BJ (cell line): ENCODE measurements around the gene PLAAT4. TPM values are rescaled to one million over a fixed set of nuclear protein-coding genes. Genes with fewer than 3 reads are reported as not detected.
"Not testable (repeated sequence)": the region's sequence is repeated elsewhere in the genome, so short reads cannot be mapped to it uniquely, and the experiment has no call there.

ENCODE experiments used
- CTCF ChIA-PET: fragments of 350-600 bp; formaldehyde crosslinking; extraction: SDS; loops from one replicate; lab custom pipeline; 2021; ENCODE audit warnings: antibody characterized with exemption, inconsistent platforms; lab: Yijun Ruan, JAX
- POLR2A ChIA-PET: fragments of 300-600 bp; sonication (Branson Sonifier 250); formaldehyde crosslinking; extraction: SDS; loops from one replicate; lab custom pipeline; 2021; ENCODE audit warnings: antibody characterized with exemption; lab: Charles Lee
- DNase-seq: peaks from one replicate; pipeline ENCODE4 v3.0.0-alpha.2; 2011; ENCODE audit warnings: low read depth
- H3K27me3 ChIP-seq: 2 replicates; pipeline ENCODE4 v1.6.0; 2011; ENCODE audit warnings: low read length; ENCODE audit not compliant: control insufficient read depth, insufficient read depth
- H3K36me3 ChIP-seq: 2 replicates; pipeline ENCODE4 v1.5.1; 2011; ENCODE audit warnings: low read length; ENCODE audit not compliant: control insufficient read depth, insufficient read depth
- H3K4me3 ChIP-seq: 2 replicates; pipeline ENCODE4 v1.5.1; 2011; ENCODE audit warnings: low read depth, mild to moderate bottlenecking, control low read depth, low read length
- polyA plus RNA-seq: library from polyadenylated mRNA; depleted of rRNA; stranded (reverse); fragments of >200 nt; gene quantifications from 2 replicates; pipeline ENCODE4 v1.2.3, GENCODE V29; 2011
- TF ChIP-seq, protein P1 (sequence below): IDR thresholded peaks from 2 replicates; pipeline ENCODE4 v1.5.1; 2011; ENCODE audit warnings: low read depth, mild to moderate bottlenecking, control low read depth, inconsistent platforms, low read length, moderate library complexity; ENCODE audit not compliant: insufficient read depth

Gene PLAAT4
- polyA plus RNA-seq, 1 experiment: 7.1 TPM

DNA sequence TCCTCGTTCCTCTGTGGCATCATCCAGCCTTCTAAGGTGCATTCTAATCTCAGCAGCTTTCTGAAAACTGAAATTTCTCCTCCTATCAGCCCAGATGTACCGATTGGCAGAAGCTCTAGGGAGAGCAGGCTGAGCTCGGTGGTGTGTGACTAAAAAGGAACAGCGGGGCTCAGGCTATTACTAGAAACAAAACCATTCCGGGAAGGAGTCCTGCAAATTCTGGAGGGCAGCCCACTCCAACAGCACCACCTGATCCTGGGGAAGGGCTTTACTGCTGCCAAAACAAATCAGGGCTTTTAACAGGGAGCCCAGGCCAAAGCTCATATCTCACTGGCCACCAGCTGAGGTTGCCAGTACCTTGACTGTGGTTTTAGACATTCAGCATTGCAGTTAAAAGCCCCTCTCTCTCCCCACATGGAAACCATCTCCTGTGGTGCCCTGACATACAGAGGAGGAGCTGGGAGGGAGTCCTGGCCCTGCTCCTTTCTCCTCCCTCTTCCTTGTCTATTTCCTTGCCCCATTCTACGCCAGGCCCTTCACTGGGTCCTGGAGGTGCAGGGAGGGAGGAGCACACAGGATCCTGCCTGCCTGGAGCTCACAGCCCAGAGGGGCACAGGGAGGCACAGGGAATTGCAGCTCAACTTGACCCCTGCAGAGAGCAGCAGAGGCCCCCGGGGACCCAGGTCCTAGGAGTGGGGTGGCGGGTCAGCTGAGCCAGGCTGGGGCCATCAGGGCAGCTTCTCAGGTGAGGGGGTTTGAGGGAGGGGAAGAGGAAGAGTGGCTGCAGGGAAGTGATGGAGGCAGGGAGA, 889 bp downstream of the PLAAT4 start:
- no peak for DNase-seq
- TF ChIP-seq, protein P1, sequence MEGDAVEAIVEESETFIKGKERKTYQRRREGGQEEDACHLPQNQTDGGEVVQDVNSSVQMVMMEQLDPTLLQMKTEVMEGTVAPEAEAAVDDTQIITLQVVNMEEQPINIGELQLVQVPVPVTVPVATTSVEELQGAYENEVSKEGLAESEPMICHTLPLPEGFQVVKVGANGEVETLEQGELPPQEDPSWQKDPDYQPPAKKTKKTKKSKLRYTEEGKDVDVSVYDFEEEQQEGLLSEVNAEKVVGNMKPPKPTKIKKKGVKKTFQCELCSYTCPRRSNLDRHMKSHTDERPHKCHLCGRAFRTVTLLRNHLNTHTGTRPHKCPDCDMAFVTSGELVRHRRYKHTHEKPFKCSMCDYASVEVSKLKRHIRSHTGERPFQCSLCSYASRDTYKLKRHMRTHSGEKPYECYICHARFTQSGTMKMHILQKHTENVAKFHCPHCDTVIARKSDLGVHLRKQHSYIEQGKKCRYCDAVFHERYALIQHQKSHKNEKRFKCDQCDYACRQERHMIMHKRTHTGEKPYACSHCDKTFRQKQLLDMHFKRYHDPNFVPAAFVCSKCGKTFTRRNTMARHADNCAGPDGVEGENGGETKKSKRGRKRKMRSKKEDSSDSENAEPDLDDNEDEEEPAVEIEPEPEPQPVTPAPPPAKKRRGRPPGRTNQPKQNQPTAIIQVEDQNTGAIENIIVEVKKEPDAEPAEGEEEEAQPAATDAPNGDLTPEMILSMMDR: no peak
- POLR2A ChIA-PET: no interaction called here
- CTCF ChIA-PET: interaction anchor here (0.5 to 1.8 kb wide), 4 partner anchors 14 to 107 kb away, joined by 3 to 6 read pairs (median 4); partner anchors contain the start of gene PLAAT2
- peaks cover 2% of the 10 kb centered on the region; the same call in 1 of the 2 replicates for H3K27me3 ChIP-seq
- H3K4me3 ChIP-seq: peak overlapping the region; percentile 33
- H3K36me3 ChIP-seq: no peaks in the 10 kb centered on the region

DNA sequence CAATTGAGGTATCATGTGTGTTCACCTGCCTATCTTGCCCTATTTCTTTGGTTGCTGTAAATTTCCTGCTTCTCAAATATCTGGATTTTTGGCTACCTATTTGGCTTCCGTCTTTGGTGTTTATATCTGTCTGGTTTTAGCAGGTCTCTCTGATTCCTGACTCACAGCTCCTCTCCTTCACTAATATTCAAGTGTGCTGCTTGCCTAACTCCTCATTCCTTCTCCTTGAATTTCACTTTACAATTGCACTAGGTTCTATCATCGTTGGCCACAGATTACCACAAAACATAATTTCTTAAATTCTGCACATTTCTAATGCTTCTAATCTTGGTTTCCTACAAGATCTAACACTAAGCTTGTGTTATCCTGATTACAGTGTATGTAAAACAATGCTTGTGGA, 5.9 kb downstream of the PLAAT4 start:
- POLR2A ChIA-PET, CTCF ChIA-PET, H3K27me3 ChIP-seq, H3K4me3 ChIP-seq, DNase-seq, H3K36me3 ChIP-seq: not testable (repeated sequence)

DNA sequence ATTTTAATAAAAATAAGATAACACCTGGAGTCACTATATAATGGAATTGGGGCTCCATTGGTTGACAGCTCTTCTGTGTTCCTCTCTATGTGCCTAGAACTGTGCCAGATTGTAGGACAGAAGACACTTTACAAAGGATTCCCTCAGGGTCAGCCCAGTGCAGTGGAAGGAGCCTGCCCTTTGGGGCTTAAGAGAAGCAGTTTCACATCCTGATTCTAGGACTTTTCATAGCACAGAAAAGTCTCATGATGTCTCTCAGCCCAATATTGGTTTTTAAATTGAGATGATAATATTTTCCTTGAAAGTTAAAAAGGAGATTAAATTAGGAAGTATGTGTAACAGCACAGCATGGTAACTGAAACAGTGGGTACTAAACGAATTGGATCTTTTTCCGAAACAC, 7.1 kb downstream of the PLAAT4 start:
- TF ChIP-seq, protein P1: no peak
- no peak for DNase-seq
- H3K27me3 ChIP-seq: peaks cover 3% of the 10 kb centered on the region
- no peaks in the 10 kb centered on the region for H3K36me3 ChIP-seq
- H3K4me3 ChIP-seq: no peak overlapping the region
- ChIA-PET POLR2A (no interaction called here), CTCF (no interaction called here)

DNA sequence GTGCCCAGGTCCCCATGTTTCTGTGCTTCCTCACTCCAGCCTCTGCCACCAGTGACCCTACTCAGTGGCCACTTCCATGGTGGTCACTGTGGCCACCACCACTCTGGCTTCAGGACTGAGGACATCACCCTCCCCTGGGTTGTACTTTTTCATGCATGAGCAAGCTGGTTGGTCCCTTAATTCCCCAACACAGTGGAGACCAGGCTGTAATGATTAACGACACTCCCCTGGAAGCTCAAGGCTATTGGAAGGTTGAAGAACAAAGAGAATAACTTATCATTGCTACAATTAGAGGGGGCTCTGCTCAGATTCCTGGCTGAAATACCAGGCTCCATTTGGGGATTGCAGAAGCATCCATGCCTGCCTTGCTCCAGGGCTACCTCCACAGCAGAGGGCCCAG, 10.5 kb downstream of the PLAAT4 start:
- DNase-seq: no peak
- H3K4me3 ChIP-seq: no peak overlapping the region
- TF ChIP-seq, protein P1: no peak
- POLR2A ChIA-PET: no interaction called here
- CTCF ChIA-PET: interaction anchor here (1.0 kb wide), 1 partner anchor 15 kb away, joined by 3 read pairs; no protein-coding TSS in a partner anchor
- peaks cover 2% of the 10 kb centered on the region for H3K27me3 ChIP-seq
- H3K36me3 ChIP-seq: no peaks in the 10 kb centered on the region

DNA sequence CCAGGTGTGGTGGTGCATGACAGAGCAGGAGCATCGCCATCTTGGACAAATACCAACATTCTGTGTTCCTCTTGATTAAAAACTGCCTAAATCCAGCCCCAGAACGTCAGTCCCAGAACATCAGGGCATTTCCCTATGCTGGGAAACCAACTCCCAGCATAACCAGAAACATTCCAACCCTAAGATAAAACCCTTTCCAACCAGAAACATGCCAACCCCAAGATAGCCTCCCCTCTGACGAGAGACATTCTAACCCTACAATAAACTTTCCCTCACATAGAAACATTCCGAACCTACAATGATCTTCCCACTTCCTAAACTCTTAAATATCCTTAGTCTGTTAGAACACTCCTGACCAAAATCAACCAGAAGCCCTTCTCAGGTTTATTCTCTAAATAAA, 11.6 kb downstream of the PLAAT4 start:
- TF ChIP-seq, protein P1: no peak
- no peaks in the 10 kb centered on the region for H3K36me3 ChIP-seq
- H3K27me3 ChIP-seq: peaks cover 1% of the 10 kb centered on the region
- DNase-seq: no peak
- POLR2A ChIA-PET: no interaction called here
- no peak overlapping the region for H3K4me3 ChIP-seq
- CTCF ChIA-PET: no interaction called here
